ENCODE results near the gene IL24.

The IL24 gene

DNA sequence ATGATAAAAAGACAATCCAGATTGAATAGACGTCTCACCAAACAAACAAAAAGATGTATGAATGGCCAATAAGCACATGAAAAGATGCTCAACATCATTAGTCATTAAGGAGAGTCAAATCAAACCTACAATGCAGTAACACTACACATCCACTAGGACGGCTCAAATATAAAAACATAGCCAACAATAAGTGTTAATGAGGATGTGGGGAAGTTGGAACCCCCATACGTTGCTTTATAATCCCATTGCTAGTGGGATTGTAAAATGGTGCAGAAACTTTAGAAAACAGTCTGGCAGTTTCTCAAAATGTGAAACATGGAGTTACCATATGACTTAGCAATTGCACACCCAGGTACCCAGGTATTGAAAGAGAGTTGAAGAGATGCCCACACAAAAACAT is 14.7 kb upstream of the IL24 start:
- no peak for DNase-seq

DNA sequence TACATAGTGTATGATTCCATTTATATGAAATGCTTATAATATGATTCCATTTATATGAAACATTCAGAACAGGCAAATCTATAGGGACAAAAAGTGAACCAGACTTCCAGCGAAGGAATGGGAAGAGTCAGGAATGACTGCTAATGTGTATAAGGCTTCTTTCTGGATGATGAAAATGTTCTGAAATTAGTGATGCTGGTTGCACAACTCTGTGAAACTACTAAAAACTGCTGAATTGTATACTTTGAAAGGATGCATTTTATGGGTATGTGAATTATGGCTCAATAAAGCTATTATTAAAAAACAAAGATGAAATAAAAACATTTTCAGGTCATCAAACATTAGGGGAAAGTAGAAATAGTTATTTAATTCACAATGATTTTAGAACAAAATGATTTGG is 14.1 kb upstream of the IL24 start:
- DNase-seq: no peak

DNA sequence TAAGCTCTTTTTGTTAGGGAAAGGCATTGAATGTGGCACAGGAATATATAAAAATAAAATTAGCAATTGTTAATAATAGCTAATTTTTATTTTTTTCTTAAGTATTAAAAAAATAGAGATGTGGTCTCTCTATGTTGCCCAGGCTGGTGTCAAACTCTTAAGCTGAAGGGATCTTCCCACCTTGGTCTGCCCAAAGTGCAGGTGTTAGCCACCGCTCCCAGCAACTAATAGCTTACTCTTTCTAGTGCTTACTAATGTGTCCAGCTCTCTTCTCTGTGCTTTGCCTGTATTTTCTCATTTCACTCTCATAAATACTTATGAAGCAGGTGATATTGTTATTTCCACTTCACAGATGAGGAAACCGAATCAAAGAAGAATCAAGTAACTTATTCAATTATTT is 13.4 kb upstream of the IL24 start:
- DNase-seq: no peak

DNA sequence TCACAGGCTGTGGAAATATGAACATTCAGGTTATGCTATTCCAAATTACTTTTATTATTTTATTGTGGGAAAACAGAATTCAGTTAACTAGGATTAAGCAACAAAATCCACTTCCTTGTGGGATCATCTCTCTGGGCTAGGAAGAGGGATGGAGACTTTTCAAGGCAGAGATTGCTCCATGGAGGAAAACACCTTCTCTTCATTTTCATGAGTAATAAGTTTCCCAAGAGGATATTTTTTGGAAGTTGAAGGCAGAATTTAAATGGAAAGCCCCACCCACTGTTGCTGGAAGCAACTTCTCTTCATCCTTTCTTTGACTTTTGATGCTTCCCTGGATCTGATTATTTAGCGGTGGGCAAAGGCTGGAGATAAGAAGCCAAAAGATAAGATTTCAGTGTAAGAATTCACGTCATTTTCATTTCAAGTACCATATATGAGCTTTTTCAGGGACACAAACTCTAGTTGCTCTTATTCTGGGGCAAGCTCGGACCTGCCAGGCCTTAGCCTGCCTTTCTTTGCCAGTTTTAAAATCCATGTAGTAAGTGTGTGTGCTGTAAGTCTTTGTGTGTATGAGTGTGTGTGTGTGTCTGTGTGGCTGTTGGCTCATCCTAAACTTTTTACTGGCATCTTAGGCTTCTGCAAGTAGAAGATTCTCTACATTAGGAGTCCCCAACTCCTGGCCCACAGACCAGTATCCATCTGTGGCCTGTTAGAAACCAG is 11.7 kb upstream of the IL24 start:
- DNase-seq: no peak

DNA sequence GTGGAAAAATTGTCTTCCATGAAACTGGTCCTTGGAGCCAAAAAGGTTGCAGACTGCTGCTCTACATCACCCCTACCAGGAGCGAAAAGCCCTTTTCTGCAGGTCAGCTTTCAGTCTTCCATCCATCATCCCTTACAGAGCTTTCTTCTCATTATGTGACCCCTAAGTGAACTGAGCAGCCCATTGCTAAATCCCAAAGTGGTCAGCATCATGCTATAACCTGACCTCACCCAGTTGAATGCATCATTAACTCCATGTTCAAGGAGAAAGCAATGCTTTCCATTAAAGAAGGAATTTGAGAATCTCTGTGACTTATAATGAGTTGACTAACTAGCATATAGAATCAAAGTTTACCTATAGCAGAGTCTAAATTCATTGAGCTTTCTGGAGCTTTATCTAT is 10.4 kb upstream of the IL24 start:
- no peak for DNase-seq

DNA sequence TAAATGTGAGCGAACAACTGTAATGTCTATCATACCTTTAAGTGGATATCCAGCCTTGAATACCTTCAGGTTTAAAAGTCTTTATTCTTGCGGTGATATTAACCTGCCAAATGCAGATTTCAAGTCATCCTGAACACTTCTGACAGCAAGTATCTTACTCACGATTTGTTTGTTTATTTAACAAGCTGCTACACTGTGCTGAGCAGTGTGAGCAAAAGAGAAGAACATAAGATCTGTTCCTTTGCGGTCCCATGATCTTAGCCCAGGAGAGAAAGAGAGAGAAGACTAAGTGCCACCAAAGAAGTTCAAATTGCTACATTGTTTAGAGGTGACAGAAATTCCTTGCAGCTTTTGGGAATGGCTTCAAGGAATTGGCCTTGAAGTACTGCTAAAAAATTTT is 9.5 kb upstream of the IL24 start:
- no peak for DNase-seq

DNA sequence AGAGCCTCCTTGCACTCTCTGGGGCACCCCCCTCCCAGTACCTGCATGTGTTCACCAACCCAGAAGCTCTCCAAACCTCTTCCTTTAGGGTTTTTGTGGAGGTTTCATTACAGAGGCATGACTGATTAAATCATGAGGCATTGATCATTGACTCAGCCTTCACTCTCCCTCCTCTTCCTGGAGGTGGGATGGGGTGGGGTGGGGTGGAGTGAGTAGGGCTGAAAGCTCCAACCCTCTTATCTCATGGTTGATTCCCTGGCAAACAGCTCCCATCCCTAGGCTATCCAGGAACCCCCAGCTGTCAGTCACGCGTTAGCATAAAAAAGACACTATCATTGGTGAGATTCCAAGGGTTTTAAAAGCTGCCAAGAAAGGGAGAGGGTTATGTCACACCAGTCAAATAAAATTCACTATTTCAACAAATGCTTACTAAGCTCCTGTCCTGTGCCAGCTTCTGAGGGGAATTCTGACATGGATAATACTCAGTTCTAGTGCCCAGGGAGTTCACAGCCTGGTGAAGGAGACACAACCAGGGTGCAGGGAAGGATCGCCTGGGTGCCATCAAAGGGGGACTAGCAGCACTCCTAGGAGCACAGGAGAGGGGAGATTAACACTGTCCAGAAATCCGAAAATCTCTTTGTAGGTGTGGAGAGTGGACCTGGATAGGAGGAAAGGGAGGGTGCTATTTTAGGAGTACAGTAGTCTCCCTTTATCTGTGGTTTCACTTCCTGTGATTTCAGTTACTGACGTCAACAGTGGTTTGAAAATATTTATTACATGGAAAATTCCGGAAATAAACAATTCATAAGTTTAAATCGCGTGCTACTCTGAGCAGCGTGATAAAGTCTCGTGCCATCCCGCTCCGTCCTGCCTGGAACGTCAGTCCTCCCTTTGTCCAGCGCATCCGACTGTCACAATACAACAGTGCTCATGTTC is 6.8 kb upstream of the IL24 start:
- DNase-seq: no peak

DNA sequence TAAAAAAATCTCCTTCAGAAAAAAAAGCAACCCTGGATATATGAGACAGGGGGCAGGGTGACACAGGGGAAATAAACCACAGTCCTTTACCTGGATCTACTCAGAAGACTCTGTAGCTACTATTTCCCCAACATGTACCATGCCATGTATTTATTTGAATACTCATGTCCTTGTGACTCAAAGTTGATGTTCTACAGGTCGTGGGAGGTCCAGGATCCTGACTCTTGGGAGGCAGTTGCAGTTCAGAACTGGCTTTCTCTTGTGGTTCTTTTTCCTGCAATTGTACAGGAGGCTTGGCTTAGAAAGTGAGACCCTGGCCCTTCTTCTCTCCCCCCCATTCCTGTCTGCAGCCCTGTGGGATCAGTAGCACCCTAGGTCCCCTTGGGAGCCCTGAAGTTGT is 5.8 kb upstream of the IL24 start:
- no peak for DNase-seq

DNA sequence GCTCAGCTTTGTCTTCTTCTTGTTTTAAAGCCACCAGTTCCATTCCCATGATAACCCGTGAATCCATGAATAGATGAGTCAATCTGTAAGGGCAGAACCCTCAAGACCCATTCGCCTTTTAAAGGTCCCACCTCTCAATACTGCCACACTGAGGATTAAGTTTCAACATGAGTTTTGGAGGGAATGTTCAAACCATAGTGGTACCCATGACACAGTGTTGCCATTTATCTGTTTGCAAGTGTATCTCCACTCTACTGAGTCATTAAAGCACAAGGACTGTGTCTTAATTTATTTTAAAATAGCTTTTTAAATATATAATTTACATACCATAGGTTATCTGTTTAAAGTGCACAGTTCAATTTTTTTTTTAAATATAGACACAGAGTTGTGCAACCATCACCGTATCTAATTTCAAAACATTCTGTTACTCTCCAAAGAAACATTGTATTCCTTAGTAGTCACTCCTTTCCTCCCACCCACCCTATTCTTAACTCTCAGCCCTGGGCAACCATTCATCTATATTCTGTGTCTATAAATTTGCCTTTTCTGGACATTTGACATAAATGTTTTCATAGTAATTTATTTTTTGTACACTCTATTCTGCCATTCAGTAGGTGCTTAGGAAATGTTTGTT is 4.8 kb upstream of the IL24 start:
- DNase-seq: no peak

DNA sequence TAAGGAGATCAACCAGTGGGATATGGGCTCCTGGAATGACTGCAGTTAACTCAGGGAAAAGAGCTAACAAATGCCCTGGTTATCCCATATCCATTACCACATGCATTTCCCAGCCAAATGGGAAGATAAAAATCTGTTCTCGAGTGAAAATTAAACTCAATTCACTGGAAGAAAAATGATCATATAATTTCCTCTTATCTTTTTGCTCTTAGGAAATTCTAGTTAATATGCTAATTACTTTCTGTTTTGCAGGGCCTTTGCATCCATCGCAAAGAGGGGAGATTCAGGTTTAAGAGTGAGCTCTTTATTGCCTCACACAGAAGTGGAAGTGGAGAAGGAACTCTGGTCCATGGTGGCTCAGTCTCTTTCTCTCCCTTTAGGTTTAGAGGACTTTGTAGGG is 3.9 kb upstream of the IL24 start:
- DNase-seq: no peak

DNA sequence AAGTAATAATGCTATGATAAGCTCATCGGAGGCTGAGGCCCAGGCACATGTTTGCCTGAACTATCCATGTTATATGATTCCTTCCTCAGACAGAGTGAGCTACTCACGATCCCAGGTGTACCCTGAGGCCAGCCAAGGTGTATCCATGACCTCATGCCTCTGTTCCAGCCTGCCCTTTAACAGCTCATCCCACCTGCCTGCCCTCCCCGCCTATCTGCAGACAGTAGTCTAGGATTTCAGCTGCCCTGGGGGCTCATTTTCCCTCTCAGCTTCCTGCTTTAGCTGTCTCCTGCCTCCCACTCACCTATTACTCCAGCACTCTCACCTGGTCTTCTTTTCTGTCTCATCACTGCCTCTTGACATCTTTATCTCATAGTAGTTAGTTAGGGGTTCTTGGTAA is 1.9 kb upstream of the IL24 start:
- DNase-seq: no peak

DNA sequence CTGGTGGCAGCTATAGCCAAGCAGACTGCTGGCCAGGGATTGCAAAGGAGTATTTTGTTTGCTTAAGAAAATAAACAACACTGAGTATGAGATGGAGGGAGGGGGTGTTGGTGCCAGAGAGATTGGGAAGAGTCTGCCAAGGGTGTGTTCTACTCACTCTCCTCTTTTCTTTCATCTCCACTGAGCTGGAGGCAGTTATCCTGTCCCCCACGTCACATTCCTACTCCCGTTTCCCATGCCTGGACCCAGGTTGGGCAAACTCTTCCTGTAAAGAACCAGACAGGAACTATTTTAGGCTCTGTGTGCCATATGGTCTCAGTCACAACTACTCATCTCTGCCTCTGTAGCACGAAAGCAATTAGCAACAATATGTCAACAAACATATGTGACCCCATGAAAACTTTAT is 1.4 kb upstream of the IL24 start:
- no peak for DNase-seq

DNA sequence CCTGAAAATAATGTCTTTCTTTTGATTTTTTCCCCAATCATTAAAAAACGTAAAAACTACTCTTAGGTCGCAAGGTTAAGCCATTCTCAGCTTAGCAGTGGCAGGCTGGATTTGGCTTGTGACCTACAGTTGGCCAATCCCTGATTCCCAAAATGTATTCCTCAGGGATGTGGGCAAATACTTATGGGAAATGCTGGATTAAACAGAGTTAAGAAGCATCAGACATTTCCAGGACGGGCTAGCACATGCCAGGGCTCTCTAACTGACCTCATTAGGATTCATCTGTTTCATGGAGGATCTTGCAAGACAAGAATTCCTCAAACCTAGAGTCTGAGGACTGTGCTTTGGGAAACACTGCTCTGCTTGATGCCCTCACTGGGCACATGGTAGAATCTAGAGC is 982 bp upstream of the IL24 start:
- DNase-seq: no peak

DNA sequence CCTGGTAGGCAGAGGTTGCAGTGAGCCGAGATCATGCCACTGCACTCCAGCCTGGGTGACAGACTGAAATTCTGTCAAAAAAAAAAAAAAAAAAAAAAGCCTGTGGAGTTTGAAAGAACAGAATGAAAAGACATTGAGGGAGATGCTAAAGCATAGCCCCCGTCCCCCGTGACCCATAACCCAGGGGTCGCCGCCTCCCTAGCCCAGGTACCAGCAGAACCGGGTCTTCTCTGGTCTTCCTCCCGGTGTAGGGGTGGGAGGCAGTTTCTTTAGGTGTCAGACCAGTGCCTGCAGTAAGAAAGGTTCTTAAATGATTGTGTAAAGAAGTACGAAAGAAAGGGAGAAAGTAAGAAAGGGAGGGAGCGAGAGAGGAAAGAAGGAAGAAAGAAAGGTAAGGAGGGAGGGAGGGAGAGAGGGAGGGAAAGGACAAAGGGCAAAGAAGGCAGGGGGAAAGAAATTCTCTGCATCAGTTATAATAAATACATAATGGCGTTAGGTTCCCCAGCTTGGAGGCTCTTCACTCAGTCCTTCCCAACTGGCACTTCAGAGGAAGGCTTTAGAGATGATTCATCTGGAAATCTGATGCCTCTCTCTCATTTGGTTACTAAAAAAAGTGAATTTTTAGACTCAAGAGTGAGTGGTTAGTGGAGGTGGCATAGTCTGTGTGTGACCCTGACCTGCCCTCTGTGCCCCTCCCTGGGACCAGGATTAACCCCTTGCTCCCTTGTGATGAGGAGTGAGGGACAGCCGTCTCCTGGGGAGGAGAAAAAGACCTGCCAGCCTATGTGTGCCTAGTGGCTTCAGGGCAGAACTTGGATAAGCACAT is 1.1 kb downstream of the IL24 start:
- no peak for DNase-seq

DNA sequence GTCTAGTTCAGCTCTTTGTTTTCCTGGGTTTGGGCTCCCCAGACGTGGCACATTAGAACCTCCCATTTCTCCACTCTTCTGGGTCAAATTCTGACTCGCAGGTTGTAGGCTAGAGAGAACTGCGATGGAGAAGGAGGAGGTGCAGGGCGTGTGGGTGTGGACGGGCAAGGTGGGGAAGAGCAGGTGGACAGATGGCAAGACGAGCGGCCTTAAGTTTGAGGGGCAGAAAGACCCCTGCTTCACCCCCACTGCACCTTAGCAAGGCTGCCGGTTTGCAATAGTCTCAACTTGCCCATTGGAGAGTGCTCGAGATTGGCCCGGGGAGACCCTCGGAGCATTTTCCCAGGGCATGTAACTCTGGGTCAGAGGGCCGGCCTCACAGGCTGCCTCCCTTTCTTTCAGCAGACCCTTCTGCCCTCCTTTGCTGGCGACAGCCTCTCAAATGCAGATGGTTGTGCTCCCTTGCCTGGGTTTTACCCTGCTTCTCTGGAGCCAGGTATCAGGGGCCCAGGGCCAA is 1.7 kb downstream of the IL24 start:
- no peak for DNase-seq

DNA sequence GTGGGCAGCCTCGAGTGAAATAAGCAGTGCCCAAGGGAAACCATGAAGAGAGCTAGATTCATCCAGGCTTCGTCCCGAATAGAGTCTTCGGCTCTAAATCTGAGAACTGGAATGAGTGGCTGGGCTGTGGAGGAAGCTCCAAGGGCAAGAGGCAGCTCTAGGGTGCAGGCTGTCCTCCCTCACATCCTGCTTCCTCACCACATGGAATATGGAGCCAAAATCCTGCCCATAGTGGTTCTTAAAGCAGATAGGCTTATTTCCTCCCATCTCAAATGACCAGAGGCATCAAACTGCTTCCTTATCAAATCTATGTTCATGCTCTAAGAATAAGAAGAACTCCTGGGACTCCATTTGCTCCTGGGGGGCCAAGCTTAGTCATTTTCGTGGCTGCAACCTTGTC is 2.5 kb downstream of the IL24 start:
- DNase-seq: no peak

DNA sequence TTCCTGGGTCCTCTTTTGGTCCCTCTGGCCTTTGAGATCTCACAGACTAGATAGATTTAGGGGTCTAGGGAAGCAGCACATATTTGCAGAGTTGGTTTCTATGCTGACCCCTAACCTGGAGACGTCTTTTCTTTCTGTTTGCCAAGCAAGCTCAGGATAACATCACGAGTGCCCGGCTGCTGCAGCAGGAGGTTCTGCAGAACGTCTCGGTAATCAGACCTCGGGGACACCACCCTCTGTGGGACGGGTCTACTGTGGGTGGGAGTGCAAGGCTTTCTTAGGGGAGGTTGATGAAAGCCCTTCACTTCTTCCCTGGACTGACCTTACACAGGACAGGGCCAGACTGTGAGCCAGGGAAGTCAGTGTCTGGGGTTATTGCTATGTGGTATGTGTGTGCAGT is 2.9 kb downstream of the IL24 start:
- DNase-seq: no peak

DNA sequence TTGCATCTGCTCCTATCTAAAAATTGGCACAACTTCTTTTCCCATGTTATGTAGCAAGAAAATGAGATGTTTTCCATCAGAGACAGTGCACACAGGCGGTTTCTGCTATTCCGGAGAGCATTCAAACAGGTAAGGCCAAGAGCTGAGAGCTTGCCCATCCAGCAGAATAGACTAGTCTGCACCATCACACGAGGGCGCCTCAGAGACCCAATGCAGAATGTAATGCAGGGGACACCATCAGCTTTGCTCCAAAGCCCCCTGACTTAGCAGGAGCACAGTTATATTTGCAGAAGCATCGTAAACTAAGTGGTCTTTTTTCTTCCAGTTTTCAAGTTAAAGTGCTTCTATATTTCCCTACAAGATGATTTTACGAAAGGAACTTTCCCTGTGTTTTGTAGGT is 4.7 kb downstream of the IL24 start:
- no peak for DNase-seq

DNA sequence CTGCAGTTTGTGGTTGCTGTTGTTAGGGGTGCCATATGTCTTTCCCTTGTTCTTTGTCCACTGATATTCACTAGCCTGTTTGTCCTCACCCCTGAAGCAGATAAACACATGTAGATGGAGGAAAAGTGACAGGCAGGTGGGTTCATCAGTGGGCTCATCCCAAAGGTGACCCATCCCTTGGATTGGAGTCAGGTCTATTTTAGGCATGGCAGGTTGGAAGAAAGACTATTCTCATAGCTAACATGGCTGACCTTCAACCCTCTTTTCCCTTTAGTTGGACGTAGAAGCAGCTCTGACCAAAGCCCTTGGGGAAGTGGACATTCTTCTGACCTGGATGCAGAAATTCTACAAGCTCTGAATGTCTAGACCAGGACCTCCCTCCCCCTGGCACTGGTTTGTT is 5.5 kb downstream of the IL24 start:
- no peak for DNase-seq

DNA sequence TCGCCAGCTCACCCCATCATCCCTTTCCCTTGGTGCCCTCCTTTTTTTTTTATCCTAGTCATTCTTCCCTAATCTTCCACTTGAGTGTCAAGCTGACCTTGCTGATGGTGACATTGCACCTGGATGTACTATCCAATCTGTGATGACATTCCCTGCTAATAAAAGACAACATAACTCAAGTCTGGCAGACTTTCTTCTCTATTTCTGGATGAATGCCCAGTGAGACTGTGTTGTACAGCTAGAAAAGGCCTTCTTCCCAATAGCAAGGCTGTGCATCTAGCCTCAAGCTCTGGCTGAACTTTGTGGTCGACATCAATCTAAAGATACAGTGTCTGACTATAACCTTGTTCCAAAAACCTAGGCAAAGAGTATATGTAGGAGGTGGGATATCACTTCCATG is 6.4 kb downstream of the IL24 start:
- DNase-seq: no peak

DNA sequence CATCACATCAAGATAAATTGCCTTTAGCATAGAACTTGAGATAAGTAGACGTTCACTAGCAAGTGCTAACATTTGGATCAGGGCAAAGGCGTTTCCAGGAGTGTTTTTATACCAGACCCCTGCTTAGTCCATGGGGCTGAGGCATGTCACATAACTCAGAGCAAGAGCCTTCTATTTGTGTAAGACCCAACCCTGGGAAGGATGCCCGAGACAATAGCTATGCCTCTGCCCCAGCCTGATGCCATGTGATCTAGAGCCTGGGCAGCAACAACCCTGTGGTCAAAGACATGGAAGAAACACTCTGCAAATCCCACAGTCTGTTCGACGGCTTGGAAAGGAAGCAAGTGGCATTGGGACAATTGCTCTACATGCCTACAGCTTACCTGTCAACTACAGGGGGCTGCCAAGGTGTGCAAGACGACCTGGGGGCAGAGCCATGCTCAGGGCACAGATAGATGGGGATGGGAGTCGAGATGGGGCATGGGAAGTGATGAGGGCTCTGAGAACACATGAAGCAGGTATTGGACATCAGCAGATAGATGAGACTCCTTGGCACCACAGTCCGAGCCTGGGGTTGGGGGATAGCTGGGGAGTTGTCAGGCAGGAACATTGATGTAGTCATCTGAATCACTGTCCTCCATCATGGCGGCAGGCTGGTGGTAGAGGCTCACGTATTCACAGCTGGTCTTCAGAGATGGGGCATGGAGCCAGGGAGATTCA is 7.3 kb downstream of the IL24 start:
- no peak for DNase-seq

Measured in activated effector memory CD4-positive, alpha-beta T cell treated with anti-CD3 and anti-CD28 coated beads, Interleukin-2, amount 50 U/mL, for 16 hours (primary cell).